Smooth muscle cell (in vitro differentiated cells): ENCODE results near the gene ACTL8. TPM values are rescaled to one million over a fixed set of nuclear protein-coding genes. Genes with fewer than 3 reads are reported as not detected.

Source experiments
- DNase-seq: peaks from one replicate; lab custom pipeline; 2025; ENCODE audit not compliant: unreplicated experiment; lab: John Stamatoyannopoulos, UW
- H2AFZ ChIP-seq: fragments of 200-600 bp; sonication (generic); 2 replicates; pipeline ENCODE4 v1.6.0; 2016; ENCODE audit warnings: antibody characterized with exemption, low read depth, mild to moderate bottlenecking
- H3F3A ChIP-seq: fragments of 200-600 bp; sonication (generic); 2 replicates; pipeline ENCODE4 v1.6.0; 2017; ENCODE audit warnings: antibody characterized with exemption, low read depth
- H3K27ac ChIP-seq: fragments of 200-600 bp; sonication (generic); 2 replicates; pipeline ENCODE4 v1.5.1; 2016; ENCODE audit warnings: low read depth, mild to moderate bottlenecking
- H3K27me3 ChIP-seq: fragments of 200-600 bp; sonication (generic); 2 replicates; pipeline ENCODE4 v1.6.1; 2016; ENCODE audit warnings: low read depth, mild to moderate bottlenecking
- H3K36me3 ChIP-seq: fragments of 200-600 bp; sonication (generic); 2 replicates; pipeline ENCODE4 v1.5.1; 2016; ENCODE audit warnings: low read depth
- H3K4me1 ChIP-seq: fragments of 200-600 bp; sonication (generic); 2 replicates; pipeline ENCODE4 v1.5.1; 2016; ENCODE audit warnings: low read depth
- H3K4me2 ChIP-seq: fragments of 200-600 bp; sonication (generic); 2 replicates; pipeline ENCODE4 v1.6.0; 2016; ENCODE audit warnings: mild to moderate bottlenecking
- H3K4me3 ChIP-seq: fragments of 200-600 bp; sonication (generic); 2 replicates; pipeline ENCODE4 v1.5.1; 2016; ENCODE audit warnings: mild to moderate bottlenecking
- H3K79me2 ChIP-seq: fragments of 200-600 bp; sonication (generic); 2 replicates; pipeline ENCODE4 v1.6.0; 2016; ENCODE audit warnings: low read depth, mild to moderate bottlenecking
- H3K9ac ChIP-seq: fragments of 200-600 bp; sonication (generic); 2 replicates; pipeline ENCODE4 v1.6.0; 2016; ENCODE audit warnings: low read depth
- H3K9me3 ChIP-seq: fragments of 200-600 bp; sonication (generic); replicated peaks from 2 replicates; pipeline ENCODE4 v1.5.1; 2016; ENCODE audit warnings: low read depth
- H4K20me1 ChIP-seq: fragments of 200-600 bp; sonication (generic); 2 replicates; pipeline ENCODE4 v1.6.0; 2016; ENCODE audit warnings: low read depth
- WGBS: methylation state at CpG from one replicate; pipeline ENCODE4 v1.1.7; 2016; ENCODE audit warnings: low lambda C conversion rate; 5-methylcytosine and 5-hydroxymethylcytosine counted together
- polyA plus RNA-seq: library from polyadenylated mRNA; unstranded; fragments of >200 nt; fragmentation: Nextera tagmentation; extraction: Ambion mirVana; gene quantifications from 2 replicates; pipeline ENCODE4 v1.2.1, GENCODE V29; 2016
- total RNA-seq: library from RNA; depleted of rRNA; stranded (reverse); fragments of >200 nt; gene quantifications from 2 replicates; pipeline ENCODE4 v1.2.3, GENCODE V29; 2014
- TF ChIP-seq, protein P1 (sequence below): fragments of 200-600 bp; sonication (generic); IDR thresholded peaks from 2 replicates; pipeline ENCODE4 v1.5.1; 2017; ENCODE audit warnings: borderline replicate concordance, mild to moderate bottlenecking, antibody characterized with exemption; ENCODE audit not compliant: insufficient read depth, poor library complexity, severe bottlenecking

ACTL8 gene
- total and polyA plus RNA-seq, 2 experiments from 2014 or later, result 0.13 TPM; not detected in 1

DNA sequence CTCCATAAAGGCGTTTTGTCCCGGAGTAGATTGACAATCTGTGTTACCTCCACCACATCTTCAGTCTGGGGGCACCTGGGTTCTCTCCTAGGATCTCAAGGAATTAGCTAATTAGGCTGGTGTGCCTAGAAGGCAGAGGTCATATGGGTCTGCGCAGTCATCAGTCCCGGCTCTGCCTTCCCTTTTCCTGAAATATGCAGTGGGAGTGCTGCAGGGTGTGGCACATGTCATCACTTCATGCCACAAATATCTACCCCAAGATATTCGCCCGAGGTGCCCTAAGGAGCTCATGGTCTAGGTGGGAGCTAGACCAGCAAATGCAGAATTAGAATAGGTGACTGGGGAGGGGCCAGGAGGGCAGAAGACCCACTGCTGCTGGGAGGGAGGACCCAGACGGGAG, 42.9 kb downstream of the ACTL8 start:
- Histone ChIP-seq H3K27me3 (peaks cover 57% of the 10 kb centered on the region), H3K9ac (no peak overlapping the region), H3K4me2 (no peak overlapping the region), H3F3A (no peaks in the 10 kb centered on the region), H3K4me3 (no peak overlapping the region), H3K9me3 (no peaks in the 10 kb centered on the region), H3K27ac (no peak overlapping the region), H2AFZ (no peak overlapping the region), H3K36me3 (no peaks in the 10 kb centered on the region), H3K4me1 (no peaks in the 10 kb centered on the region), H3K79me2 (no peaks in the 10 kb centered on the region), H4K20me1 (no peaks in the 10 kb centered on the region)
- no peak for DNase-seq
- WGBS, result 80% methylated on average over 7 of the region's 7 CpGs
- TF ChIP-seq, protein P1, sequence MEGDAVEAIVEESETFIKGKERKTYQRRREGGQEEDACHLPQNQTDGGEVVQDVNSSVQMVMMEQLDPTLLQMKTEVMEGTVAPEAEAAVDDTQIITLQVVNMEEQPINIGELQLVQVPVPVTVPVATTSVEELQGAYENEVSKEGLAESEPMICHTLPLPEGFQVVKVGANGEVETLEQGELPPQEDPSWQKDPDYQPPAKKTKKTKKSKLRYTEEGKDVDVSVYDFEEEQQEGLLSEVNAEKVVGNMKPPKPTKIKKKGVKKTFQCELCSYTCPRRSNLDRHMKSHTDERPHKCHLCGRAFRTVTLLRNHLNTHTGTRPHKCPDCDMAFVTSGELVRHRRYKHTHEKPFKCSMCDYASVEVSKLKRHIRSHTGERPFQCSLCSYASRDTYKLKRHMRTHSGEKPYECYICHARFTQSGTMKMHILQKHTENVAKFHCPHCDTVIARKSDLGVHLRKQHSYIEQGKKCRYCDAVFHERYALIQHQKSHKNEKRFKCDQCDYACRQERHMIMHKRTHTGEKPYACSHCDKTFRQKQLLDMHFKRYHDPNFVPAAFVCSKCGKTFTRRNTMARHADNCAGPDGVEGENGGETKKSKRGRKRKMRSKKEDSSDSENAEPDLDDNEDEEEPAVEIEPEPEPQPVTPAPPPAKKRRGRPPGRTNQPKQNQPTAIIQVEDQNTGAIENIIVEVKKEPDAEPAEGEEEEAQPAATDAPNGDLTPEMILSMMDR, result no peak

DNA sequence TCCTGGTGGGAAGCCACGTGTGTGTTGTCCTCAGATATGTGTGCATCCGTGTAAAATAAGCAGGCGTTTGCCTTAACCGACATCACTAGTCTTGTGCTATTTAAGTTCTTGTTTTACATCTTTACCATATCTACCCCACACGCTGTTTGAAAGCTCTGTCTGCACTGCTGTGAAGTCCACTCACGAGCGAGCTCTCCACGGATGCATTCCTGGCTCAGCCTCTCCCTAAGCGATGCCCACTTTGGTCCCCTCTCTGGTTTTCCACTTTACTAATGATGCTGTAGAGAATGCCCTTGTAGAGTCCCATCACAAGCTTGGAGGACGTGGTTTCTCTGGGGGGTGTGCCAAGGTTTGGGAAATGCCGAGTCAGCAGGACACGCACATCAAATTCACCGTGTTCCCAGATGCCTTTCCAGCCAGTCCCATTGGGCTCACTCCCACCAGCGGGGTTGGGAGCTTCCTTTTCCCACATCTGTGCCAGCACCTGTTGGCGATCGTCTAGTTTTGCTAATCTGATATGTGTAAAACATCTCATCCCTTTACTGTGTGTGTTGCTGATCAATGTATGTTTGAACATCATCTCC, 43.8 kb downstream of the ACTL8 start:
- Histone ChIP-seq H3K27me3 (peaks cover 49% of the 10 kb centered on the region), H3K4me2 (no peak overlapping the region), H3F3A (no peaks in the 10 kb centered on the region), H3K79me2 (no peaks in the 10 kb centered on the region), H3K4me3 (no peak overlapping the region), H4K20me1 (no peaks in the 10 kb centered on the region), H3K36me3 (no peaks in the 10 kb centered on the region), H3K9me3 (no peaks in the 10 kb centered on the region), H3K4me1 (no peaks in the 10 kb centered on the region), H3K9ac (no peak overlapping the region), H2AFZ (no peak overlapping the region), H3K27ac (no peak overlapping the region)
- DNase-seq, result no peak
- 88% methylated on average over 16 of the region's 16 CpGs for WGBS
- TF ChIP-seq, protein P1, result no peak

DNA sequence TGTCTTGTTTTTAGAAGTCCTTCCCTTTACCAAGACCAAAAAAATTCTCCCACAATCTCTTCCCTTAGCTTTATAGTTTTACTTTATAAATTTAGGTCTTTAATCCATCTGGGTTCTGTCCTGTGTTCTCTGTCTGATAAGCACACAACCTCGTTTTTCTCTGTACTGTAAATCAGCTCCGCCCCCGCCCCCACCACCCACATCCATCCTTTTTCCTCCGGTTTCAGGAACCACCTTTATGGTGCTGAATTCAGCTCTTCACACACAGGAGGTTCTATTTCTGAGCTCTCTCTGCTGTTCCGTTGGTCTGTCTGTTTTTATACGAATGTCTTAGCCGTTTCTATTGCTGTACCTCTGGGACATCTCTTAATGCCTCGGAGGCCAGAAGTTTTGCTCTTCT, 44.5 kb downstream of the ACTL8 start:
- peaks cover 44% of the 10 kb centered on the region for H3K27me3 ChIP-seq
- H3F3A ChIP-seq, result no peaks in the 10 kb centered on the region
- no peaks in the 10 kb centered on the region for H3K4me1 ChIP-seq
- no peaks in the 10 kb centered on the region for H4K20me1 ChIP-seq
- TF ChIP-seq, protein P1, result no peak
- no peaks in the 10 kb centered on the region for H3K9me3 ChIP-seq
- H3K4me2 ChIP-seq, result no peak overlapping the region
- DNase-seq, result no peak
- H3K4me3 ChIP-seq, result no peak overlapping the region
- no peak overlapping the region for H3K9ac ChIP-seq
- WGBS, result 74% methylated on average over 8 of the region's 8 CpGs
- no peaks in the 10 kb centered on the region for H3K79me2 ChIP-seq
- H3K36me3 ChIP-seq, result no peaks in the 10 kb centered on the region
- no peak overlapping the region for H3K27ac ChIP-seq
- H2AFZ ChIP-seq, result no peak overlapping the region

DNA sequence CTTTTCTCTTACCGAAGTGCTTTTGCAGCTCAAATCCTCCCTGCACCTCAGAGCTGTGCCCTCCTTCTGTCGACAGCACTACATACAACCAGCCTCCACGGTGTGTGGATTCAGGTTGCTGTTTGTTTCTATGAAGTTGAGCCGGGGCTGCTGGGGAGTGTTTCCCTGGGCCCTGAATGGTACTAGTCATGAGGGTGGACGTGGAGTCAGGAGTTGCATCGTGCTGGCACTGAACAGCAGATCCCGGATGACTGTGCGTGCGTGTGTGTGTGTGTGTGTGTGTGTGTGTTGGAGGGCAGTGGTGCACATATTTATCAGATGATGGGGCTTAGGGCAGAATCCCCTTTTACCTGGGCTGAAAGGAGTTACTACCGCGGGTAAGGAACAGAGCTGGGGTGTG, 47.0 kb downstream of the ACTL8 start:
- H3K4me1 ChIP-seq, result no peaks in the 10 kb centered on the region
- no peaks in the 10 kb centered on the region for H3K36me3 ChIP-seq
- H3K4me3 ChIP-seq, result no peak overlapping the region
- no peak overlapping the region for H2AFZ ChIP-seq
- no peak overlapping the region for H3K9ac ChIP-seq
- H3K27ac ChIP-seq, result no peak overlapping the region
- no peaks in the 10 kb centered on the region for H4K20me1 ChIP-seq
- WGBS, result 76% methylated on average over 11 of the region's 11 CpGs
- H3K4me2 ChIP-seq, result no peak overlapping the region
- TF ChIP-seq, protein P1, result no peak
- H3K9me3 ChIP-seq, result no peaks in the 10 kb centered on the region
- no peaks in the 10 kb centered on the region for H3K79me2 ChIP-seq
- H3K27me3 ChIP-seq, result peaks cover 26% of the 10 kb centered on the region
- DNase-seq, result no peak
- H3F3A ChIP-seq, result no peaks in the 10 kb centered on the region
